A204.1 (cell line): ENCODE measurements around the gene ATP13A5.

Experiments used
- FAIRE-seq: peaks from 2 replicates; lab custom pipeline; 2012; peaks lifted over from hg19 to GRCh38; lab: Jason Lieb, UNC

The ATP13A5 gene

GRCh38 chr3:193378706-193379105 lies at the start of gene ATP13A5:
Gene ATP13A5 (minus strand): TSS chr3:193378753. CDS start chr3:193378725, 28 bp downstream.
- no peak for FAIRE-seq

GRCh38 chr3:193418576-193419373 lies 40.2 kb upstream of the ATP13A5 start:
- FAIRE-seq = no peak

- FAIRE-seq = no peak
Measured at GRCh38 chr3:193416629-193417028, 38.1 kb upstream of the ATP13A5 start.

GRCh38 chr3:193407688-193408087 lies 29.1 kb upstream of the ATP13A5 start:
- FAIRE-seq = no peak

- no peak for FAIRE-seq
Measured at GRCh38 chr3:193407112-193407511, 28.6 kb upstream of the ATP13A5 start.

- no peak for FAIRE-seq
Measured at GRCh38 chr3:193403307-193403706, 24.8 kb upstream of the ATP13A5 start.

GRCh38 chr3:193400304-193400703 lies 21.8 kb upstream of the ATP13A5 start:
- FAIRE-seq = no peak

- FAIRE-seq = no peak
Measured at GRCh38 chr3:193396451-193397244, 18.1 kb upstream of the ATP13A5 start.

GRCh38 chr3:193391902-193392301 lies 13.3 kb upstream of the ATP13A5 start:
- FAIRE-seq = no peak

- no peak for FAIRE-seq
Measured at GRCh38 chr3:193389335-193389734, 10.8 kb upstream of the ATP13A5 start.

GRCh38 chr3:193388361-193388760 lies 9.8 kb upstream of the ATP13A5 start:
- no peak for FAIRE-seq

GRCh38 chr3:193387596-193387995 lies 9.0 kb upstream of the ATP13A5 start:
- FAIRE-seq = no peak

- FAIRE-seq = no peak
Measured at GRCh38 chr3:193377591-193377990, 962 bp downstream of the ATP13A5 start.

- FAIRE-seq = no peak
Measured at GRCh38 chr3:193375614-193376013, 2.9 kb downstream of the ATP13A5 start.

- FAIRE-seq = no peak
Measured at GRCh38 chr3:193372783-193373182, 5.8 kb downstream of the ATP13A5 start.

- FAIRE-seq = no peak
Measured at GRCh38 chr3:193367868-193368267, 10.7 kb downstream of the ATP13A5 start.

- FAIRE-seq = no peak
Measured at GRCh38 chr3:193357291-193357690, 21.3 kb downstream of the ATP13A5 start.

GRCh38 chr3:193354423-193354822 lies 24.1 kb downstream of the ATP13A5 start:
- FAIRE-seq = no peak

- FAIRE-seq = no peak
Measured at GRCh38 chr3:193350744-193351143, 27.8 kb downstream of the ATP13A5 start.

GRCh38 chr3:193348686-193349085 lies 29.9 kb downstream of the ATP13A5 start:
- FAIRE-seq = no peak

GRCh38 chr3:193347521-193348501 lies 30.7 kb downstream of the ATP13A5 start:
- no peak for FAIRE-seq

GRCh38 chr3:193346259-193346658 lies 32.3 kb downstream of the ATP13A5 start:
- FAIRE-seq = no peak
